ENCODE results near the gene FBLN5.
"Not testable (repeated sequence)": the region's sequence is repeated elsewhere in the genome, so short reads cannot be mapped to it uniquely, and the experiment has no call there.

FBLN5 gene

DNA sequence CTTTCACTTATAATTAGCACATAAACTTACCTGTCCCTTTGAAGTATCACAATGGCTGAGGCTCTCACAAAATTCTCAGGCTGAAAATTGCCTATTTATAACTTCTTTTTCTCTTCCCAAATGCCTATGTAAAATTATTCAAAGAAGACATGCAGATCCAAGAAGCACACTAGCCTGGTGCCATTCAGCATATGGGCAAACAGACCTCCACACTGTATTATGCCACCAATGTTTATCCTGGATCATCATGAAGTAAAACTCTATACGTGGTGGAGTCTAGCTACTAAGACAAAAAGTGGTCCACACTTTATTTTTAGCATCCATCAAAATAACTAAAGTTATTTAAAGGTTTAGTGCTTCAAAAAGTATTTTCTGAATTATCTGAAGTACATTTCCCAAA, 95.9 kb downstream of the FBLN5 start:
- ChIA-PET CTCF (interaction anchor here (1.1 to 1.5 kb wide), 2 partner anchors 12 to 32 kb away, joined by 4 to 5 read pairs; no protein-coding TSS in a partner anchor), POLR2A (no interaction called here)
- no peak for DNase-seq (ENCODE audit: extremely low spot score)
- TF ChIP-seq, protein P1, sequence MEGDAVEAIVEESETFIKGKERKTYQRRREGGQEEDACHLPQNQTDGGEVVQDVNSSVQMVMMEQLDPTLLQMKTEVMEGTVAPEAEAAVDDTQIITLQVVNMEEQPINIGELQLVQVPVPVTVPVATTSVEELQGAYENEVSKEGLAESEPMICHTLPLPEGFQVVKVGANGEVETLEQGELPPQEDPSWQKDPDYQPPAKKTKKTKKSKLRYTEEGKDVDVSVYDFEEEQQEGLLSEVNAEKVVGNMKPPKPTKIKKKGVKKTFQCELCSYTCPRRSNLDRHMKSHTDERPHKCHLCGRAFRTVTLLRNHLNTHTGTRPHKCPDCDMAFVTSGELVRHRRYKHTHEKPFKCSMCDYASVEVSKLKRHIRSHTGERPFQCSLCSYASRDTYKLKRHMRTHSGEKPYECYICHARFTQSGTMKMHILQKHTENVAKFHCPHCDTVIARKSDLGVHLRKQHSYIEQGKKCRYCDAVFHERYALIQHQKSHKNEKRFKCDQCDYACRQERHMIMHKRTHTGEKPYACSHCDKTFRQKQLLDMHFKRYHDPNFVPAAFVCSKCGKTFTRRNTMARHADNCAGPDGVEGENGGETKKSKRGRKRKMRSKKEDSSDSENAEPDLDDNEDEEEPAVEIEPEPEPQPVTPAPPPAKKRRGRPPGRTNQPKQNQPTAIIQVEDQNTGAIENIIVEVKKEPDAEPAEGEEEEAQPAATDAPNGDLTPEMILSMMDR (IDR thresholded peaks at IDR 0.05; ENCODE audit: control extremely low read depth, extremely low read depth, low read depth, missing control alignments) = no peak

- POLR2A ChIA-PET = no interaction called here
- TF ChIP-seq, protein P1 (IDR thresholded peaks at IDR 0.05; ENCODE audit: control extremely low read depth, extremely low read depth, low read depth, missing control alignments) = no peak
- CTCF ChIA-PET = no interaction called here
- no peak for DNase-seq (ENCODE audit: extremely low spot score)
Measured at GRCh38 chr14:91848504-91849001, 98.9 kb downstream of the FBLN5 start.

GRCh38 chr14:91847693-91848092, 99.8 kb downstream of the FBLN5 start:
- ChIA-PET CTCF (interaction anchor here (1.0 kb wide), 1 partner anchor 12 kb away, joined by 3 read pairs; no protein-coding TSS in a partner anchor), POLR2A (no interaction called here)
- TF ChIP-seq, protein P1 (IDR thresholded peaks at IDR 0.05; ENCODE audit: control extremely low read depth, extremely low read depth, low read depth, missing control alignments) = no peak
- DNase-seq (ENCODE audit: extremely low spot score) = no peak

DNA sequence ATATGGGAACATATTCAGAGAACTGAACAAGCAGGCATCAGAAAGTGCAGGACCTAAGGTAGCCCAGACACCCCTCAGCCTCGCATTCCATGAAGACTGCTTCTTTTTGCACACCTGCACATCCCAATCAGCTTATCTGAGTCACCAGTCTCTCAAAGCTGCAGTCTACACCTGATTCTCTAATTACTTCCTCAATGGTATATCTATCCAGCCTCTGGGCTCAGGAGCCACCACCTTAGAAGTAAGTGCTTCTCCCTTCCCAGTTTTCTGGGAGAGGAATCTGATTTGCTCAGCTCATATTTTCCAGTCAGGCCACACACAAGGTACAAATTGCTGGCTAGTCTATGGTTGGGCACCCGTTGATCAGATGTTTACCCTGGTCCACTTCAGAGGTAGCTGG, 101.8 kb downstream of the FBLN5 start:
- no peak for DNase-seq (ENCODE audit: extremely low spot score)
- POLR2A ChIA-PET = no interaction called here
- TF ChIP-seq, protein P1 (IDR thresholded peaks at IDR 0.05; ENCODE audit: control extremely low read depth, extremely low read depth, low read depth, missing control alignments) = no peak
- CTCF ChIA-PET = interaction anchor here (1.7 kb wide), 1 partner anchor 13 kb away, joined by 5 read pairs; no protein-coding TSS in a partner anchor

DNA sequence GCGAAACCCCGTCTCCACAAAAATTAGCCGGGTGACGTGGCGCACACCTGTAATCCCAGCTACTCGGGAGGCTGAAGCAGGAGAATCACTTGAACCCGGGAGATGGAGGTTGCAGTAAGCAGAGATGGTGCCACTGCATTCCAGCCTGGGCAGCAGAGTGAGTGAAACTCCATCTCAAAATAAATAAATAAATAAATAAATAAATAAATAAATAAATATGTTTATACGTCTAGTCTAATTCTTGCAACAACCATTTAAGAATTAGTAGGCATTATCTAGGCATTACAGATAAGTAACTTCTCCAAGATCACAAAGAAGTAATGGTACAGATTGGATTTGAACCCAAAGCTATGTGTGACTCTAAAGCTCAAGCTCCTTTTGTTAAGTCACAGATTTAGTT, 102.4 kb downstream of the FBLN5 start:
- DNase-seq (ENCODE audit: extremely low spot score); POLR2A ChIA-PET: not testable (repeated sequence)
- CTCF ChIA-PET = interaction anchor here (1.7 kb wide), 1 partner anchor 14 kb away, joined by 5 read pairs; no protein-coding TSS in a partner anchor

DNA sequence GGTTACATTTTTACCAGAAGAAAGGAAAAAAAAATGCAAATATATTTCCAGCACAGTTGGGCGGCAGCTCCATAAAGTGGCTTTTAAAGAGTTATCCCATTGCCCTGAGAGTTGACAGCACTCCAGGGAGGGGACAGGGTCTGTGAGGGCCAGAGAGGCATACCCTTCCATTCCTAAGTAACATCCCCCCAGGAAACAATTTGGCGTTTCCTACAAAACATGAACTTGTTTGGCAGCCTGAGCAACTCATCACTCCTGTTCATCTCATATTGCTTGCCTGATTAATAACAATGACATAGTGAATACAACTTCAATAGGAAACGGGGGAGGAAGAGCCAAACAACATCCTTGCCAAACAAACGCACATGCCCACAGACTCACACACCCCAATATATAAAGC, 103.5 kb downstream of the FBLN5 start:
- POLR2A ChIA-PET = no interaction called here
- DNase-seq (ENCODE audit: extremely low spot score) = no peak
- TF ChIP-seq, protein P1 (IDR thresholded peaks at IDR 0.05; ENCODE audit: control extremely low read depth, extremely low read depth, low read depth, missing control alignments) = no peak
- CTCF ChIA-PET = no interaction called here

GRCh38 chr14:91843437-91843836, 104.1 kb downstream of the FBLN5 start:
- no peak for DNase-seq (ENCODE audit: extremely low spot score)
- CTCF ChIA-PET = no interaction called here
- POLR2A ChIA-PET = no interaction called here
- TF ChIP-seq, protein P1 (IDR thresholded peaks at IDR 0.05; ENCODE audit: control extremely low read depth, extremely low read depth, low read depth, missing control alignments) = no peak

Data from GM10248 (cell line).